PC-9 (cell line): Measurements from ENCODE around the gene HMG20A. TPM values are rescaled to one million over a fixed set of nuclear protein-coding genes. Genes with fewer than 3 reads are reported as not detected.

Source experiments
- BruUV-seq: library from RNA; stranded (reverse); fragments of 400-500 nt; replicated peaks from 2 replicates; lab custom pipeline; 2021; lab: Mats Ljungman, UMichigan
- CTCF ChIA-PET: fragments of 300-600 bp; sonication (Branson Sonifier 250); formaldehyde crosslinking; loops from one replicate; lab custom pipeline; 2022; ENCODE audit warnings: antibody characterized with exemption; lab: Charles Lee
- POLR2A ChIA-PET: fragments of 300-600 bp; sonication (Branson Sonifier 250); formaldehyde crosslinking; loops from one replicate; lab custom pipeline; 2022; ENCODE audit warnings: antibody characterized with exemption; ENCODE audit not compliant: unreplicated experiment; lab: Charles Lee
- DNase-seq, 2 experiments: peaks; one replicate each; pipeline versions ENCODE4 v3.0.0 to v3.0.0-alpha.2; 2015 to 2022; ENCODE audit warnings: mixed read lengths in 1 of 2
- H2AFZ ChIP-seq: fragments of 200-600 bp; sonication (generic); 2 replicates; pipeline ENCODE4 v1.8.1; 2017; ENCODE audit warnings: antibody characterized with exemption
- H3F3A ChIP-seq: fragments of 200-600 bp; sonication (generic); 2 replicates; pipeline ENCODE4 v1.8.1; 2017; ENCODE audit warnings: antibody characterized with exemption, mild to moderate bottlenecking, low read depth; ENCODE audit not compliant: insufficient read depth
- H3K27ac ChIP-seq: fragments of 200-600 bp; sonication (generic); 2 replicates; pipeline ENCODE4 v1.6.1; 2016; ENCODE audit warnings: mixed run types
- H3K27me3 ChIP-seq: fragments of 200-600 bp; sonication (generic); 2 replicates; pipeline ENCODE4 v1.6.1; 2016; ENCODE audit warnings: low read depth, mixed run types; ENCODE audit not compliant: insufficient read depth
- H3K36me3 ChIP-seq: fragments of 200-600 bp; sonication (generic); 2 replicates; pipeline ENCODE4 v1.6.1; 2016; ENCODE audit warnings: low read depth, mixed run types
- H3K4me1 ChIP-seq: fragments of 200-600 bp; sonication (generic); replicated peaks from 2 replicates; pipeline ENCODE4 v1.6.1; 2016; ENCODE audit warnings: mixed run types; ENCODE audit not compliant: insufficient read depth
- H3K4me2 ChIP-seq: fragments of 200-600 bp; sonication (generic); 2 replicates; pipeline ENCODE4 v1.6.1; 2017; ENCODE audit warnings: mixed run types
- H3K4me3 ChIP-seq: fragments of 200-600 bp; sonication (generic); 2 replicates; pipeline ENCODE4 v1.6.1; 2016; ENCODE audit warnings: mixed run types
- H3K79me2 ChIP-seq: fragments of 200-600 bp; sonication (generic); 2 replicates; pipeline ENCODE4 v1.6.1; 2017; ENCODE audit warnings: low read depth, mixed run types
- H3K9me2 ChIP-seq: fragments of 200-600 bp; sonication (generic); 2 replicates; pipeline ENCODE4 v1.8.1; 2017; ENCODE audit warnings: mild to moderate bottlenecking; ENCODE audit not compliant: insufficient read depth
- H3K9me3 ChIP-seq: fragments of 200-600 bp; sonication (generic); 2 replicates; pipeline ENCODE4 v1.8.1; 2016; ENCODE audit warnings: low read depth; ENCODE audit not compliant: insufficient read depth
- H4K20me1 ChIP-seq: fragments of 200-600 bp; sonication (generic); 2 replicates; pipeline ENCODE4 v1.8.1; 2017; ENCODE audit not compliant: insufficient read depth
- CTCF ChIP-seq: fragments of 200-600 bp; sonication (generic); conservative IDR thresholded peaks from 2 replicates; pipeline ENCODE4 v1.6.1; 2017; ENCODE audit warnings: mixed run types, antibody characterized with exemption, mild to moderate bottlenecking, moderate library complexity
- EZH2 ChIP-seq: fragments of 200-600 bp; sonication (generic); IDR thresholded peaks from 2 replicates; pipeline ENCODE4 v1.8.0; 2017; ENCODE audit warnings: antibody characterized with exemption, low read depth
- intact Hi-C: fragments of 100-400 bp; cut with micrococcal nuclease; formaldehyde crosslinking; loops from one replicate; pipeline ENCODE4 v1.10.0; 2022; ENCODE audit not compliant: unreplicated experiment
- total RNA-seq: library from RNA; stranded (reverse); gene quantifications from 2 replicates; pipeline ENCODE4 v1.2.3, GENCODE V29; 2021

Gene HMG20A
- total RNA-seq, 1 experiment from 2014 or later, result 33.4 TPM

- Histone ChIP-seq H3K4me3 (no peak overlapping the region), H3K4me1 (peaks cover 10% of the 10 kb centered on the region), H3K27ac (no peak overlapping the region), H3K27me3 (no peaks in the 10 kb centered on the region), H3K36me3 (no peaks in the 10 kb centered on the region), H2AFZ (no peak overlapping the region), H4K20me1 (no peaks in the 10 kb centered on the region), H3F3A (no peaks in the 10 kb centered on the region), H3K4me2 (no peak overlapping the region), H3K79me2 (no peaks in the 10 kb centered on the region), H3K9me2 (no peaks in the 10 kb centered on the region), H3K9me3 (no peaks in the 10 kb centered on the region)
- CTCF ChIA-PET, result no interaction called here
- intact Hi-C loops, result no loop called here
- no TSS peak for BruUV-seq
- POLR2A ChIA-PET, result no interaction called here
- no peak for DNase-seq
- TF ChIP-seq EZH2 (no peak), CTCF (no peak)
These were observed 111.5 kb downstream of the HMG20A start for GRCh38 chr15:77532067-77532710.

GRCh38 chr15:77532846-77533245, 112.2 kb downstream of the HMG20A start:
- BruUV-seq, result no TSS peak
- intact Hi-C loops, result no loop called here
- TF ChIP-seq CTCF (no peak), EZH2 (no peak)

GRCh38 chr15:77533578-77534430, 113.1 kb downstream of the HMG20A start:
- no peak overlapping the region for H3K4me2 ChIP-seq
- ChIA-PET POLR2A (no interaction called here), CTCF (no interaction called here)
- H4K20me1 ChIP-seq, result no peaks in the 10 kb centered on the region
- no peaks in the 10 kb centered on the region for H3K27me3 ChIP-seq
- H3F3A ChIP-seq, result no peaks in the 10 kb centered on the region
- H3K27ac ChIP-seq, result no peak overlapping the region
- intact Hi-C loops, result no loop called here
- no peaks in the 10 kb centered on the region for H3K9me3 ChIP-seq
- no peaks in the 10 kb centered on the region for H3K4me1 ChIP-seq
- H3K4me3 ChIP-seq, result no peak overlapping the region
- no peak for DNase-seq
- no peak overlapping the region for H2AFZ ChIP-seq
- no peaks in the 10 kb centered on the region for H3K79me2 ChIP-seq
- no peak for TF ChIP-seq EZH2
- no peak for TF ChIP-seq CTCF
- no peaks in the 10 kb centered on the region for H3K9me2 ChIP-seq
- BruUV-seq, result no TSS peak
- no peaks in the 10 kb centered on the region for H3K36me3 ChIP-seq

More at GRCh38 chr15:77532846-77533245, 112.2 kb downstream of the HMG20A start:
- ChIA-PET POLR2A (no interaction called here), CTCF (interaction anchor here (0.6 kb wide), 1 partner anchor 10 kb away, joined by 3 read pairs; no protein-coding TSS in a partner anchor)
- Histone ChIP-seq H3F3A (no peaks in the 10 kb centered on the region), H3K36me3 (no peaks in the 10 kb centered on the region), H3K9me2 (no peaks in the 10 kb centered on the region), H3K27ac (no peak overlapping the region), H3K4me2 (no peak overlapping the region), H3K4me1 (peaks cover 3% of the 10 kb centered on the region; the same call in 1 of the 2 replicates), H3K27me3 (no peaks in the 10 kb centered on the region), H3K79me2 (no peaks in the 10 kb centered on the region), H4K20me1 (no peaks in the 10 kb centered on the region), H3K9me3 (no peaks in the 10 kb centered on the region), H2AFZ (no peak overlapping the region), H3K4me3 (no peak overlapping the region)
- DNase-seq, result no peak

Other genes starting within 250 kb of the HMG20A start
- 20.6 and 20.7 TPM in 2 replicates for gene PEAK1, start 784 bp upstream of the HMG20A start, total RNA-seq
- gene LINGO1, start 212.0 kb downstream of the HMG20A start, total RNA-seq, result not detected in 2 replicates